Activated CD8-positive, alpha-beta memory T cell treated with anti-CD3 and anti-CD28 coated beads for 24 hours (primary cell): ENCODE measurements around the gene LIN54.
"Not testable (repeated sequence)": the region's sequence is repeated elsewhere in the genome, so short reads cannot be mapped to it uniquely, and the experiment has no call there.

Source experiments
- DNase-seq: peaks from one replicate; pipeline ENCODE4 v3.0.0-alpha.2; 2020

LIN54 gene

GRCh38 chr4:82934441-82934840 is 76.2 kb downstream of the LIN54 start:
- no peak for DNase-seq

- no peak for DNase-seq
Measured at GRCh38 chr4:82930848-82931755, 79.5 kb downstream of the LIN54 start.

GRCh38 chr4:82921795-82922194 is 88.8 kb downstream of the LIN54 start:
- no peak for DNase-seq

- DNase-seq: no peak
Measured at GRCh38 chr4:82919386-82919785, 91.2 kb downstream of the LIN54 start.

- no peak for DNase-seq
Measured at GRCh38 chr4:82918091-82918490, 92.5 kb downstream of the LIN54 start.

- not testable (repeated sequence) for DNase-seq
Measured at GRCh38 chr4:82913968-82914367, 96.7 kb downstream of the LIN54 start.

GRCh38 chr4:82913305-82913704 is 97.3 kb downstream of the LIN54 start:
- DNase-seq: no peak

- no peak for DNase-seq
Measured at GRCh38 chr4:82909326-82909725, 101.3 kb downstream of the LIN54 start.

- no peak for DNase-seq
Measured at GRCh38 chr4:82906469-82906868, 104.2 kb downstream of the LIN54 start.

GRCh38 chr4:82905205-82905604 is 105.4 kb downstream of the LIN54 start:
- no peak for DNase-seq

- no peak for DNase-seq
Measured at GRCh38 chr4:82903737-82904136, 106.9 kb downstream of the LIN54 start.

GRCh38 chr4:82901183-82901718 is 109.4 kb downstream of the LIN54 start:
- no peak for DNase-seq

- DNase-seq: peak; percentile 97
Measured at GRCh38 chr4:82900411-82901182, 110.0 kb downstream of the LIN54 start, which contains the start of gene THAP9. Gene THAP9 (plus strand): TSS chr4:82900735. CDS start chr4:82900803, 68 bp downstream.

GRCh38 chr4:82900066-82900410 is 110.6 kb downstream of the LIN54 start:
- no peak for DNase-seq

- no peak for DNase-seq
Measured at GRCh38 chr4:82899374-82900065, 111.1 kb downstream of the LIN54 start.

GRCh38 chr4:82898322-82899243 is 112.0 kb downstream of the LIN54 start:
- no peak for DNase-seq

- no peak for DNase-seq
Measured at GRCh38 chr4:82896755-82897154, 113.9 kb downstream of the LIN54 start.

- DNase-seq: no peak
Measured at GRCh38 chr4:82893942-82894341, 116.7 kb downstream of the LIN54 start.

- DNase-seq: no peak
Measured at GRCh38 chr4:82892467-82892802, 118.2 kb downstream of the LIN54 start.

GRCh38 chr4:82891707-82892466 is 118.7 kb downstream of the LIN54 start:
- no peak for DNase-seq
